GM12878 (cell line): ENCODE measurements around the gene RCOR2. TPM values are rescaled to one million over a fixed set of nuclear protein-coding genes. Genes with fewer than 3 reads are reported as not detected.

Experiments used
- KDM1A ChIP-seq: fragments of 200-600 bp; sonication (generic); IDR thresholded peaks from 2 replicates; pipeline ENCODE4 v1.6.1; 2016; ENCODE audit warnings: borderline replicate concordance
- MEF2B ChIP-seq: fragments of 450-650 bp; IDR thresholded peaks from 2 replicates; pipeline ENCODE4 v1.6.1; 2018; ENCODE audit warnings: mild to moderate bottlenecking, moderate library complexity; ENCODE audit not compliant: partially characterized antibody, poor library complexity, severe bottlenecking
- PAX8 ChIP-seq: fragments of 450-650 bp; IDR thresholded peaks from 2 replicates; pipeline ENCODE4 v1.6.1; 2017; ENCODE audit warnings: mild to moderate bottlenecking, moderate library complexity
- RAD21 ChIP-seq: IDR thresholded peaks from 2 replicates; pipeline ENCODE4 v1.6.1; 2011; ENCODE audit warnings: mild to moderate bottlenecking, low read depth, low read length, moderate library complexity; ENCODE audit not compliant: insufficient read depth
- polyA plus RNA-seq, 11 experiments: library from polyadenylated mRNA; depleted of rRNA in 4 of 11; unstranded in 6 of 11; stranded (reverse) in 5 of 11; fragments of >200 nt; fragmentation: Nextera tagmentation in 4 of 11; fragmentation: Illumina TruSeq in 1 of 11; extraction: Ambion mirVana in 4 of 11; extraction: Trizol in 1 of 11; gene quantifications; 1 replicate in 1 of 11; 2 replicates in 10 of 11; pipeline versions ENCODE4 v1.2.1 to v1.2.3, GENCODE V29; 2011 to 2016; ENCODE audit warnings: inconsistent platforms in 2 of 11, missing spikeins in 2 of 11, low read depth in 1 of 11
- total RNA-seq, 4 experiments: library from RNA; depleted of rRNA in 3 of 4; stranded (reverse); fragments of >200 nt in 3 of 4; fragmentation: Illumina TruSeq in 1 of 4; extraction: Trizol in 1 of 4; gene quantifications; 2 replicates each; pipeline versions ENCODE4 v1.2.1 to v1.2.3, GENCODE V29; 2013 to 2021
- TF ChIP-seq, protein P1 (sequence below): IDR thresholded peaks from 2 replicates; pipeline ENCODE4 v1.6.1; 2012; ENCODE audit warnings: improper control_type of control experiment, low read depth, low read length; ENCODE audit not compliant: insufficient replicate concordance
- TF ChIP-seq, protein P2 (sequence below): fragments of 450-650 bp; IDR thresholded peaks from 2 replicates; pipeline ENCODE4 v1.6.1; 2018; ENCODE audit warnings: mild to moderate bottlenecking, low read depth, moderate library complexity; ENCODE audit not compliant: partially characterized antibody
- TF ChIP-seq, protein P3 (sequence below): fragments of 450-650 bp; IDR thresholded peaks from 2 replicates; pipeline ENCODE4 v1.6.1; 2017; ENCODE audit warnings: antibody characterized with exemption, mild to moderate bottlenecking, moderate library complexity
- TF ChIP-seq, protein P4 (sequence below): fragments of 450-650 bp; IDR thresholded peaks from 2 replicates; pipeline ENCODE4 v1.6.1; 2017; ENCODE audit warnings: mild to moderate bottlenecking

RCOR2 gene
- total and polyA plus RNA-seq, 10 of the 15 experiments (the other 5 are each of a cell fraction or from before 2014, with no cell fraction given), result 0.06 to 0.32 (median 0.17) TPM; not detected in 5

DNA sequence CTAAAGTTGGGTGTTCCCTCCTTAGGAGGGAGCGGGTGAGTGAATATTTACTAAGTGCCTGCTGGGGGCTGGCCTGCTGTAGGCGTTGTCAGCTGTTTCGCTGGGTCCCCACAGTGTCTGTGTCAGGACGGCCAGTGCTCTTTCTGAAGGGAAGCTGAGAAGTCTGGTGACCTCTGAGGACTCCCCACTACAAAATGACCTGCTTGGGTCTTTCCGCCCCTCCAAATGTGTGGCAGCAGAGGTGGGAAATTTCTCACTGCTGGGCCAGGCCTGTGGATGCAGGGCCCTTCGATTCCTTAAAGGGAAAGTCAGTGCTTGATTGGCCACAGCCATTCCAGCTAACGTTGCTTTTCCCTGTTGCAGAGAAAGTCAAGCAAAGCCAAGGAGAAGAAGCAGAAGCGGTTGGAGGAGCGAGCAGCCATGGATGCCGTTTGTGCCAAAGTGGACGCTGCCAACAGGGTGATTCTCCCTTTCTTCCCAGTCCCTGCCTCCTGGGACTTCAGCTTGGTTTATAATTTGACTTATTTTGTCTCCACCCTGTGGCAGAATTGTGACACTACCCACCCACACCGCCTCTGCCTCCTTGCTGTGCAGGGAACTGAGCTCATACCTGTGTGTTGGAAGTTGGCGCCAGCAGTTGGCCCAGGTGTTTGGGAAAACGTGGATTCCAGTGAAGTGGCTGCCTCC lies 28.7 kb upstream of the RCOR2 start (continued):
- TF ChIP-seq, protein P1, sequence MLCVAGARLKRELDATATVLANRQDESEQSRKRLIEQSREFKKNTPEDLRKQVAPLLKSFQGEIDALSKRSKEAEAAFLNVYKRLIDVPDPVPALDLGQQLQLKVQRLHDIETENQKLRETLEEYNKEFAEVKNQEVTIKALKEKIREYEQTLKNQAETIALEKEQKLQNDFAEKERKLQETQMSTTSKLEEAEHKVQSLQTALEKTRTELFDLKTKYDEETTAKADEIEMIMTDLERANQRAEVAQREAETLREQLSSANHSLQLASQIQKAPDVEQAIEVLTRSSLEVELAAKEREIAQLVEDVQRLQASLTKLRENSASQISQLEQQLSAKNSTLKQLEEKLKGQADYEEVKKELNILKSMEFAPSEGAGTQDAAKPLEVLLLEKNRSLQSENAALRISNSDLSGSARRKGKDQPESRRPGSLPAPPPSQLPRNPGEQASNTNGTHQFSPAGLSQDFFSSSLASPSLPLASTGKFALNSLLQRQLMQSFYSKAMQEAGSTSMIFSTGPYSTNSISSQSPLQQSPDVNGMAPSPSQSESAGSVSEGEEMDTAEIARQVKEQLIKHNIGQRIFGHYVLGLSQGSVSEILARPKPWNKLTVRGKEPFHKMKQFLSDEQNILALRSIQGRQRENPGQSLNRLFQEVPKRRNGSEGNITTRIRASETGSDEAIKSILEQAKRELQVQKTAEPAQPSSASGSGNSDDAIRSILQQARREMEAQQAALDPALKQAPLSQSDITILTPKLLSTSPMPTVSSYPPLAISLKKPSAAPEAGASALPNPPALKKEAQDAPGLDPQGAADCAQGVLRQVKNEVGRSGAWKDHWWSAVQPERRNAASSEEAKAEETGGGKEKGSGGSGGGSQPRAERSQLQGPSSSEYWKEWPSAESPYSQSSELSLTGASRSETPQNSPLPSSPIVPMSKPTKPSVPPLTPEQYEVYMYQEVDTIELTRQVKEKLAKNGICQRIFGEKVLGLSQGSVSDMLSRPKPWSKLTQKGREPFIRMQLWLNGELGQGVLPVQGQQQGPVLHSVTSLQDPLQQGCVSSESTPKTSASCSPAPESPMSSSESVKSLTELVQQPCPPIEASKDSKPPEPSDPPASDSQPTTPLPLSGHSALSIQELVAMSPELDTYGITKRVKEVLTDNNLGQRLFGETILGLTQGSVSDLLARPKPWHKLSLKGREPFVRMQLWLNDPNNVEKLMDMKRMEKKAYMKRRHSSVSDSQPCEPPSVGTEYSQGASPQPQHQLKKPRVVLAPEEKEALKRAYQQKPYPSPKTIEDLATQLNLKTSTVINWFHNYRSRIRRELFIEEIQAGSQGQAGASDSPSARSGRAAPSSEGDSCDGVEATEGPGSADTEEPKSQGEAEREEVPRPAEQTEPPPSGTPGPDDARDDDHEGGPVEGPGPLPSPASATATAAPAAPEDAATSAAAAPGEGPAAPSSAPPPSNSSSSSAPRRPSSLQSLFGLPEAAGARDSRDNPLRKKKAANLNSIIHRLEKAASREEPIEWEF, result no peak
- TF ChIP-seq, protein P2, sequence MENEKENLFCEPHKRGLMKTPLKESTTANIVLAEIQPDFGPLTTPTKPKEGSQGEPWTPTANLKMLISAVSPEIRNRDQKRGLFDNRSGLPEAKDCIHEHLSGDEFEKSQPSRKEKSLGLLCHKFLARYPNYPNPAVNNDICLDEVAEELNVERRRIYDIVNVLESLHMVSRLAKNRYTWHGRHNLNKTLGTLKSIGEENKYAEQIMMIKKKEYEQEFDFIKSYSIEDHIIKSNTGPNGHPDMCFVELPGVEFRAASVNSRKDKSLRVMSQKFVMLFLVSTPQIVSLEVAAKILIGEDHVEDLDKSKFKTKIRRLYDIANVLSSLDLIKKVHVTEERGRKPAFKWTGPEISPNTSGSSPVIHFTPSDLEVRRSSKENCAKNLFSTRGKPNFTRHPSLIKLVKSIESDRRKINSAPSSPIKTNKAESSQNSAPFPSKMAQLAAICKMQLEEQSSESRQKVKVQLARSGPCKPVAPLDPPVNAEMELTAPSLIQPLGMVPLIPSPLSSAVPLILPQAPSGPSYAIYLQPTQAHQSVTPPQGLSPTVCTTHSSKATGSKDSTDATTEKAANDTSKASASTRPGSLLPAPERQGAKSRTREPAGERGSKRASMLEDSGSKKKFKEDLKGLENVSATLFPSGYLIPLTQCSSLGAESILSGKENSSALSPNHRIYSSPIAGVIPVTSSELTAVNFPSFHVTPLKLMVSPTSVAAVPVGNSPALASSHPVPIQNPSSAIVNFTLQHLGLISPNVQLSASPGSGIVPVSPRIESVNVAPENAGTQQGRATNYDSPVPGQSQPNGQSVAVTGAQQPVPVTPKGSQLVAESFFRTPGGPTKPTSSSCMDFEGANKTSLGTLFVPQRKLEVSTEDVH, result no peak
- TF ChIP-seq MEF2B (peak; percentile 77), PAX8 (no peak), RAD21 (peak; percentile 65), KDM1A (no peak)
- TF ChIP-seq, protein P3, sequence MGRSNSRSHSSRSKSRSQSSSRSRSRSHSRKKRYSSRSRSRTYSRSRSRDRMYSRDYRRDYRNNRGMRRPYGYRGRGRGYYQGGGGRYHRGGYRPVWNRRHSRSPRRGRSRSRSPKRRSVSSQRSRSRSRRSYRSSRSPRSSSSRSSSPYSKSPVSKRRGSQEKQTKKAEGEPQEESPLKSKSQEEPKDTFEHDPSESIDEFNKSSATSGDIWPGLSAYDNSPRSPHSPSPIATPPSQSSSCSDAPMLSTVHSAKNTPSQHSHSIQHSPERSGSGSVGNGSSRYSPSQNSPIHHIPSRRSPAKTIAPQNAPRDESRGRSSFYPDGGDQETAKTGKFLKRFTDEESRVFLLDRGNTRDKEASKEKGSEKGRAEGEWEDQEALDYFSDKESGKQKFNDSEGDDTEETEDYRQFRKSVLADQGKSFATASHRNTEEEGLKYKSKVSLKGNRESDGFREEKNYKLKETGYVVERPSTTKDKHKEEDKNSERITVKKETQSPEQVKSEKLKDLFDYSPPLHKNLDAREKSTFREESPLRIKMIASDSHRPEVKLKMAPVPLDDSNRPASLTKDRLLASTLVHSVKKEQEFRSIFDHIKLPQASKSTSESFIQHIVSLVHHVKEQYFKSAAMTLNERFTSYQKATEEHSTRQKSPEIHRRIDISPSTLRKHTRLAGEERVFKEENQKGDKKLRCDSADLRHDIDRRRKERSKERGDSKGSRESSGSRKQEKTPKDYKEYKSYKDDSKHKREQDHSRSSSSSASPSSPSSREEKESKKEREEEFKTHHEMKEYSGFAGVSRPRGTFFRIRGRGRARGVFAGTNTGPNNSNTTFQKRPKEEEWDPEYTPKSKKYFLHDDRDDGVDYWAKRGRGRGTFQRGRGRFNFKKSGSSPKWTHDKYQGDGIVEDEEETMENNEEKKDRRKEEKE, result no peak
- TF ChIP-seq, protein P4, sequence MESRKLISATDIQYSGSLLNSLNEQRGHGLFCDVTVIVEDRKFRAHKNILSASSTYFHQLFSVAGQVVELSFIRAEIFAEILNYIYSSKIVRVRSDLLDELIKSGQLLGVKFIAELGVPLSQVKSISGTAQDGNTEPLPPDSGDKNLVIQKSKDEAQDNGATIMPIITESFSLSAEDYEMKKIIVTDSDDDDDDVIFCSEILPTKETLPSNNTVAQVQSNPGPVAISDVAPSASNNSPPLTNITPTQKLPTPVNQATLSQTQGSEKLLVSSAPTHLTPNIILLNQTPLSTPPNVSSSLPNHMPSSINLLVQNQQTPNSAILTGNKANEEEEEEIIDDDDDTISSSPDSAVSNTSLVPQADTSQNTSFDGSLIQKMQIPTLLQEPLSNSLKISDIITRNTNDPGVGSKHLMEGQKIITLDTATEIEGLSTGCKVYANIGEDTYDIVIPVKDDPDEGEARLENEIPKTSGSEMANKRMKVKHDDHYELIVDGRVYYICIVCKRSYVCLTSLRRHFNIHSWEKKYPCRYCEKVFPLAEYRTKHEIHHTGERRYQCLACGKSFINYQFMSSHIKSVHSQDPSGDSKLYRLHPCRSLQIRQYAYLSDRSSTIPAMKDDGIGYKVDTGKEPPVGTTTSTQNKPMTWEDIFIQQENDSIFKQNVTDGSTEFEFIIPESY, result no peak
